ENCODE data around the gene TM4SF20. TPM values are rescaled to one million over a fixed set of nuclear protein-coding genes. Genes with fewer than 3 reads are reported as not detected.
"Not testable (repeated sequence)": the region's sequence is repeated elsewhere in the genome, so short reads cannot be mapped to it uniquely, and the experiment has no call there.

Gene TM4SF20
- total RNA-seq, 3 donors from 2014 or later (not counting 1 experiment from before 2014, with no cell fraction given), result not detected

DNA sequence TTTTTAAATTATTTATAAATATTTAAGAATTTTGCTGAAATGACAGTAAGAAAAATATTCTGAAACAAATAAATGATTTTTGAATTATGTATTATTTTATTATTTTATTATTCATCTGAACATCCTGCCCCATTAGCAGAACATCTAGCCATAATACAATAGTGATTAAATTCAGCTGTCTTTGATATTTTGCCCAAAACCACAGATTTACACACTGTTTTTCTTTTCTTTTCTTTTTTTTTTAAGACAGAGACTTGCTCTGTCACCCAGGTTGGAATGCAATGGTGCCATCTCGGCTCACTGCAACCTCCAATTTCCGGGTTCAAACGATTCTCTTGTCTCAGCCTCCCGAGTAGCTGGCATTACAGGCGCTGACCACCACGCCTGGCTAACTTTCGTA lies 10.6 kb upstream of the TM4SF20 start:
- H3K4me1 ChIP-seq (ENCODE audit: control insufficient read depth, insufficient read depth, low read length), result peaks cover 4% of the 10 kb centered on the region
- no peaks in the 10 kb centered on the region for H3K27me3 ChIP-seq (ENCODE audit: control insufficient read depth, insufficient read depth, low read length)
- no peaks in the 10 kb centered on the region for H3K9me3 ChIP-seq (ENCODE audit: control insufficient read depth, insufficient read depth, low read length)
- intact Hi-C loops (cut with micrococcal nuclease), result no loop called here
- TF ChIP-seq, protein P1, sequence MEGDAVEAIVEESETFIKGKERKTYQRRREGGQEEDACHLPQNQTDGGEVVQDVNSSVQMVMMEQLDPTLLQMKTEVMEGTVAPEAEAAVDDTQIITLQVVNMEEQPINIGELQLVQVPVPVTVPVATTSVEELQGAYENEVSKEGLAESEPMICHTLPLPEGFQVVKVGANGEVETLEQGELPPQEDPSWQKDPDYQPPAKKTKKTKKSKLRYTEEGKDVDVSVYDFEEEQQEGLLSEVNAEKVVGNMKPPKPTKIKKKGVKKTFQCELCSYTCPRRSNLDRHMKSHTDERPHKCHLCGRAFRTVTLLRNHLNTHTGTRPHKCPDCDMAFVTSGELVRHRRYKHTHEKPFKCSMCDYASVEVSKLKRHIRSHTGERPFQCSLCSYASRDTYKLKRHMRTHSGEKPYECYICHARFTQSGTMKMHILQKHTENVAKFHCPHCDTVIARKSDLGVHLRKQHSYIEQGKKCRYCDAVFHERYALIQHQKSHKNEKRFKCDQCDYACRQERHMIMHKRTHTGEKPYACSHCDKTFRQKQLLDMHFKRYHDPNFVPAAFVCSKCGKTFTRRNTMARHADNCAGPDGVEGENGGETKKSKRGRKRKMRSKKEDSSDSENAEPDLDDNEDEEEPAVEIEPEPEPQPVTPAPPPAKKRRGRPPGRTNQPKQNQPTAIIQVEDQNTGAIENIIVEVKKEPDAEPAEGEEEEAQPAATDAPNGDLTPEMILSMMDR (IDR thresholded peaks at IDR 0.05), result no peak
- 92% methylated on average over 7 of the region's 7 CpGs for WGBS (ENCODE audit: insufficient coverage)
- H3K36me3 ChIP-seq (ENCODE audit: control insufficient read depth, insufficient read depth, low read length), result no peaks in the 10 kb centered on the region
- H3K4me3 ChIP-seq (ENCODE audit: low read length), result no peak overlapping the region
- DNase-seq, result no peak
- no peak overlapping the region for H3K4me3 Mint-ChIP-seq
- no peak overlapping the region for H3K27ac Mint-ChIP-seq
- no peaks in the 10 kb centered on the region for H3K4me1 Mint-ChIP-seq
- peaks cover 0 to 3% of the 10 kb centered on the region in 2 donors for H3K27me3 Mint-ChIP-seq (ENCODE audit: low read depth in 2 of 2)
- H3K9me3 Mint-ChIP-seq, result no peaks in the 10 kb centered on the region
- no peak overlapping the region for H3K27ac ChIP-seq (ENCODE audit: low read length)
- no peak for ATAC-seq
- H3K36me3 Mint-ChIP-seq, result no peaks in the 10 kb centered on the region

DNA sequence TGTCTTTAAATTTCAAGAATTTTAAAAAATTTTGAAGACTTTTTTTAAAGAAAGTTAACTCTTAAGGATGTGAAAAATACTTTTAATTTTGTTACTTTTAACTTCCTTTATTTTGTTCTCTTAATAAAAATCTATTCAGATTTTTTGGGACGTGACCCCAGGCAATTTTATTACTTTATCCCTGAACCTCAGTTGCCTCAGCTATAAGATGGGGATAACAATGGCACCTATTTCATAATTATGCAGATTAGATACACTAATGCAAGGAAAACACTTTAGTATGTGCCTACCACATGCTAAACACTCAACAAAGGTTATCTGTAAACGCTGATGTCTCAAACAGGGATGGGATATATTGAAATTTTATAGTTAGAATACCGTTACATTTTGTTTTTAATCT lies 10.1 kb upstream of the TM4SF20 start:
- TF ChIP-seq, protein P1 (IDR thresholded peaks at IDR 0.05), result no peak
- H3K27me3 ChIP-seq (ENCODE audit: control insufficient read depth, insufficient read depth, low read length), result no peaks in the 10 kb centered on the region
- H3K4me3 Mint-ChIP-seq, result no peak overlapping the region
- H3K27ac ChIP-seq (ENCODE audit: low read length), result no peak overlapping the region
- H3K9me3 ChIP-seq (ENCODE audit: control insufficient read depth, insufficient read depth, low read length), result no peaks in the 10 kb centered on the region
- H3K4me1 ChIP-seq (ENCODE audit: control insufficient read depth, insufficient read depth, low read length), result peaks cover 4% of the 10 kb centered on the region
- no peaks in the 10 kb centered on the region for H3K9me3 Mint-ChIP-seq
- H3K36me3 Mint-ChIP-seq, result no peaks in the 10 kb centered on the region
- DNase-seq (no peak), ATAC-seq (no peak)
- no peak overlapping the region for H3K4me3 ChIP-seq (ENCODE audit: low read length)
- intact Hi-C loops (cut with micrococcal nuclease), result no loop called here
- WGBS (ENCODE audit: insufficient coverage), result no CpG with 5 or more reads among the region's 3 CpGs
- no peak overlapping the region for H3K27ac Mint-ChIP-seq
- H3K36me3 ChIP-seq (ENCODE audit: control insufficient read depth, insufficient read depth, low read length), result no peaks in the 10 kb centered on the region
- peaks cover 0 to 3% of the 10 kb centered on the region in 2 donors for H3K27me3 Mint-ChIP-seq (ENCODE audit: low read depth in 2 of 2)
- H3K4me1 Mint-ChIP-seq, result no peaks in the 10 kb centered on the region

DNA sequence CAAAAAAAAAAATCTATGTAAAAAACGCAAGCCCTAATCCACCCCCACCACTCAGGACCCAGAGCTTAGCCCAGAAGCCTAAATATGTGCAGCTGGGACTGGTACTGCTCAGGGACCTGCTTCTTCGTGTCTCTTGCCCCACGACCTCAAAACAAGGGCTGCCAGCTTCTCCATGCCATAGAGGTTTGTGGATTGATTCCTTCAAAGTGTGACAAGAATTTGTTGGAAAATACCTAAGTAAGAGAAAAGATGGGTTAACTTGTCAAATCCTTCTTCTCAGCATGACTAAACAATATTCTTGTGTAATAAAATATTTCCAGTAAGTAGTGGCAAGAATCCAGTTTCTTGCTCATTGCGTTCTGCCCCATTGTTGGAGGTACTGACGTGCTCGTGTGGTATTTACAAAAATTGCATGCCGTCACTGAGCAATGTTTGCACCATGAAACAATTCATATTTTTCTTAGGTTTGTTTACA lies 9.5 kb upstream of the TM4SF20 start:
- Histone ChIP-seq H3K9me3 (ENCODE audit: control insufficient read depth, insufficient read depth, low read length) (no peaks in the 10 kb centered on the region), H3K4me3 (ENCODE audit: low read length) (no peak overlapping the region), H3K36me3 (ENCODE audit: control insufficient read depth, insufficient read depth, low read length) (no peaks in the 10 kb centered on the region), H3K27ac (ENCODE audit: low read length) (no peak overlapping the region), H3K4me1 (ENCODE audit: control insufficient read depth, insufficient read depth, low read length) (peaks cover 4% of the 10 kb centered on the region), H3K27me3 (ENCODE audit: control insufficient read depth, insufficient read depth, low read length) (no peaks in the 10 kb centered on the region)
- Mint-ChIP-seq H3K4me3 (no peak overlapping the region), H3K27ac (no peak overlapping the region), H3K4me1 (no peaks in the 10 kb centered on the region), H3K27me3 (ENCODE audit: low read depth in 2 of 2) (peaks cover 5 to 6% of the 10 kb centered on the region in 2 donors), H3K9me3 (no peaks in the 10 kb centered on the region), H3K36me3 (no peaks in the 10 kb centered on the region)
- 82% methylated on average over 7 of the region's 7 CpGs for WGBS (ENCODE audit: insufficient coverage)
- intact Hi-C loops (cut with micrococcal nuclease), result no loop called here
- no peak for DNase-seq
- ATAC-seq, result no peak
- TF ChIP-seq, protein P1 (IDR thresholded peaks at IDR 0.05), result no peak

DNA sequence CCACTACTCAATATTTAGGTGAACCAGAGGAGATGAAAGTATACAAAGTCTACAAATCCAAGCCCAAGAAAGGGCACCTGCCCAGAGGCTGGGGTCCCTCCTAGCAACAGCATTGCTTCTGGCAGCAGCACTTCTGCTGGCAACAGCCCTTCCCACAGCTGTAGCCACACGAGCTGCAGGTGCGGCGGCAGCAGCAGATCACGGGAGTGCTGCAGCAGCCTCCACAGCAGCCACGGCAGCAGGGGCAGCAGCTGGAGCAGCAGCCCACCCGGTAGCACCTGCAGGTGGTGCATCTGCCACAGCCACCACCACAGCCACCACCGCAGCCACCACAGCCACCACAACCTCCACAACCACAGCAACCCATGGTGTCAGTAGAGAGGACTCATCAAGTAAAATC lies 8.5 kb upstream of the TM4SF20 start, which contains the start of gene SCYGR1:
TSS of gene SCYGR1 (minus strand) at position 367 of the 400 bp plus-strand sequence. CDS start at position 367, 0 bp downstream.
- intact Hi-C loops (cut with micrococcal nuclease); H3K27ac ChIP-seq (ENCODE audit: low read length): not testable (repeated sequence)
- 37% methylated on average over 7 of the region's 7 CpGs for WGBS (ENCODE audit: insufficient coverage)

More for the DNA sequence above, 8.5 kb upstream of the TM4SF20 start, which contains the start of gene SCYGR1:
- H3K9me3 ChIP-seq (ENCODE audit: control insufficient read depth, insufficient read depth, low read length); H3K4me3 Mint-ChIP-seq; H3K27me3 ChIP-seq (ENCODE audit: control insufficient read depth, insufficient read depth, low read length); ATAC-seq; H3K36me3 Mint-ChIP-seq; H3K4me3 ChIP-seq (ENCODE audit: low read length); H3K4me1 ChIP-seq (ENCODE audit: control insufficient read depth, insufficient read depth, low read length); H3K27ac Mint-ChIP-seq; H3K4me1 Mint-ChIP-seq; H3K36me3 ChIP-seq (ENCODE audit: control insufficient read depth, insufficient read depth, low read length); H3K9me3 Mint-ChIP-seq; DNase-seq: not testable (repeated sequence)
- peaks cover 7 to 10% of the 10 kb centered on the region in 2 donors for H3K27me3 Mint-ChIP-seq (ENCODE audit: low read depth in 2 of 2)

All from natural killer cell (primary cell).